ENCODE measurements around the gene THUMPD3.

DNA sequence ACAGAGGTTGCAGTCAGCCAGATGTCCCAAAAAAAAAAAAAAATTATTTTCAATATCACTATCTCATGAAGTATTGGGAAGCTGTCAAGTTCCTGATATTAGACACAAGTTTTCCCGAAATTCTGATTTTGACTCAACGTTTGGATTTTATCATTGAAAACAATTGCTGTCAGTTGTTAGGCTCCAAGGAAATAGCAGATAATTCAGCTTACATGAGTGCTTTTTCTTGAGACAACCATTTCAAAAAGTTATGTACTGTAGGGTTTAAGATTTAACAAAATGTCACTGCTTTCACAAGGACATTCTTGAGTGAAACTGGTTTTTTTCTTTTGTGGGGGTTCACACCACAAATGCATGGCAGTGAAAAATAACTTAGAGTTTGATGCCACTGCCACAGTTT is 25.3 kb downstream of the THUMPD3 start:
- TF ChIP-seq YY1 (IDR thresholded peaks at IDR 0.05; ENCODE audit: insufficient read depth, insufficient read length) (no peak), ZNF274 (IDR thresholded peaks at IDR 0.05; ENCODE audit: low read depth, low read length) (no peak), SUZ12 (IDR thresholded peaks at IDR 0.05; ENCODE audit: extremely low read depth, insufficient read depth, insufficient read length) (no peak)

All from NT2/D1 (cell line).